HCT116 (cell line): ENCODE results near the gene TJP1. TPM values are rescaled to one million over a fixed set of nuclear protein-coding genes. Genes with fewer than 3 reads are reported as not detected.

Experiments used
- ATAC-seq: fragments of 200-7000 bp; cut with Tn5 transposase; 2 replicates; pipeline ENCODE4 v1.9.1; 2020; ENCODE audit warnings: mild to moderate bottlenecking, moderate library complexity
- BruUV-seq: library from RNA; stranded (reverse); fragments of 400-500 nt; replicated peaks from 2 replicates; lab custom pipeline; 2021; lab: Mats Ljungman, UMichigan
- CTCF ChIA-PET: fragments of 300-600 bp; sonication (Branson Sonifier 250); formaldehyde crosslinking; loops from one replicate; lab custom pipeline; 2021; ENCODE audit warnings: antibody characterized with exemption; lab: Charles Lee
- POLR2A ChIA-PET: fragments of 300-600, 350-600 bp; sonication (Branson Sonifier 250); formaldehyde crosslinking; loops from one replicate; lab custom pipeline; 2021; ENCODE audit warnings: antibody characterized with exemption; lab: Charles Lee
- RAD21 ChIA-PET, 2 experiments: fragments of 300-600 bp; sonication (Branson Sonifier 250); formaldehyde crosslinking; loops; one replicate each; lab custom pipeline; 2023; ENCODE audit warnings: low total read pairs in 2 of 2; ENCODE audit not compliant: uncharacterized antibody in 2 of 2, unreplicated experiment in 2 of 2, low non-redundant PET in 1 of 2; lab: Charles Lee
- DNase-seq: peaks from one replicate; pipeline ENCODE4 v3.0.0-alpha.2; 2010; ENCODE audit warnings: low read depth, low spot score
- H2AFZ ChIP-seq: fragments of 200-600 bp; shearing (Covaris generic), sonication (generic); 2 replicates; pipeline ENCODE4 v1.6.1; 2017; ENCODE audit warnings: low read depth, mixed run types, mixed read lengths, antibody characterized with exemption, low read length; ENCODE audit not compliant: poor library complexity, severe bottlenecking
- H3K27ac ChIP-seq: 2 replicates; pipeline ENCODE4 v1.5.1; 2012; ENCODE audit warnings: low read depth, low read length
- H3K27me3 ChIP-seq: fragments of 200-600 bp; sonication (generic); 2 replicates; pipeline ENCODE4 v1.6.1; 2016; ENCODE audit warnings: mixed run types, low read length, mixed read lengths; ENCODE audit not compliant: insufficient read depth
- H3K36me3 ChIP-seq, 2 experiments: fragments of 200-500 bp in 1 of 2; fragments of 200-600 bp in 1 of 2; sonication (Bioruptor generic) in 1 of 2; sonication (generic) in 1 of 2; 2 replicates each; pipeline versions ENCODE4 v1.5.1 to v1.6.1; 2014 to 2016; ENCODE audit warnings: low read length in 2 of 2, inconsistent platforms in 1 of 2, mixed read lengths in 1 of 2, mixed run types in 1 of 2; ENCODE audit not compliant: insufficient read depth in 2 of 2, control insufficient read depth in 1 of 2
- H3K4me1 ChIP-seq, 2 experiments: fragments of 200-600 bp in 1 of 2; sonication (generic) in 1 of 2; 2 replicates each; pipeline versions ENCODE4 v1.5.1 to v1.6.1; 2012 to 2017; ENCODE audit warnings: low read length in 2 of 2, inconsistent platforms in 1 of 2, mild to moderate bottlenecking in 1 of 2, mixed read lengths in 1 of 2, mixed run types in 1 of 2, moderate library complexity in 1 of 2; ENCODE audit not compliant: insufficient read depth in 2 of 2, control insufficient read depth in 1 of 2
- H3K4me2 ChIP-seq: fragments of 200-600 bp; sonication (generic); 2 replicates; pipeline ENCODE4 v1.6.1; 2017; ENCODE audit warnings: mixed run types, low read length, mixed read lengths
- H3K4me3 ChIP-seq, 2 experiments: fragments of 200-600 bp in 1 of 2; sonication (generic) in 1 of 2; replicated peaks in 1 of 2; 2 replicates each; pipeline ENCODE4 v1.5.1; 2011 to 2016; ENCODE audit warnings: low read length in 2 of 2, control low read depth in 1 of 2, low read depth in 1 of 2, mild to moderate bottlenecking in 1 of 2, mixed read lengths in 1 of 2, mixed run types in 1 of 2
- H3K79me2 ChIP-seq: fragments of 200-600 bp; sonication (generic); 2 replicates; pipeline ENCODE4 v1.6.1; 2017; ENCODE audit warnings: mild to moderate bottlenecking, mixed run types, low read length, moderate library complexity, mixed read lengths; ENCODE audit not compliant: insufficient read depth
- H3K9ac ChIP-seq: fragments of 200-600 bp; sonication (generic); 2 replicates; pipeline ENCODE4 v1.6.1; 2016; ENCODE audit warnings: low read length, mixed read lengths
- H3K9me2 ChIP-seq: fragments of 200-600 bp; sonication (generic), shearing (Covaris generic); 2 replicates; pipeline ENCODE4 v1.6.1; 2017; ENCODE audit warnings: mixed run types, mild to moderate bottlenecking, moderate library complexity; ENCODE audit not compliant: insufficient read depth
- H3K9me3 ChIP-seq, 2 experiments: fragments of 200-500 bp in 1 of 2; fragments of 200-600 bp in 1 of 2; sonication (Bioruptor generic) in 1 of 2; sonication (generic) in 1 of 2; 2 replicates each; pipeline ENCODE4 v1.6.1; 2014 to 2017; ENCODE audit warnings: low read length in 2 of 2, mixed read lengths in 2 of 2, inconsistent platforms in 1 of 2, low read depth in 1 of 2, mild to moderate bottlenecking in 1 of 2, mixed run types in 1 of 2, moderate library complexity in 1 of 2; ENCODE audit not compliant: control insufficient read depth in 1 of 2, insufficient read depth in 1 of 2
- H4K20me1 ChIP-seq: fragments of 200-600 bp; sonication (generic), shearing (Covaris generic); 2 replicates; pipeline ENCODE4 v1.6.1; 2017; ENCODE audit warnings: mixed run types, mild to moderate bottlenecking, moderate library complexity; ENCODE audit not compliant: insufficient read depth
- ATF3 ChIP-seq: IDR thresholded peaks from 2 replicates; pipeline ENCODE4 v1.6.1; 2012
- CBX3 ChIP-seq: IDR thresholded peaks from 2 replicates; pipeline ENCODE4 v1.6.1; 2012; ENCODE audit warnings: low read depth
- CEBPB ChIP-seq: IDR thresholded peaks from 2 replicates; pipeline ENCODE4 v1.6.1; 2012; ENCODE audit warnings: low read depth
- CTCF ChIP-seq, 3 experiments: fragments of 200-600 bp in 1 of 3; sonication (generic) in 1 of 3; IDR thresholded peaks in 2 of 3; conservative IDR thresholded peaks in 1 of 3; 2 replicates each; pipeline ENCODE4 v1.5.1; 2012 to 2017; ENCODE audit warnings: low read depth in 2 of 3, low read length in 2 of 3, antibody characterized with exemption in 1 of 3, borderline replicate concordance in 1 of 3, control low read depth in 1 of 3, mild to moderate bottlenecking in 1 of 3, mixed read lengths in 1 of 3, mixed run types in 1 of 3, moderate library complexity in 1 of 3; ENCODE audit not compliant: insufficient read depth in 1 of 3
- ELF1 ChIP-seq: IDR thresholded peaks from 2 replicates; pipeline ENCODE4 v1.6.1; 2012; ENCODE audit warnings: low read depth, borderline replicate concordance
- FOSL1 ChIP-seq: IDR thresholded peaks from 2 replicates; pipeline ENCODE4 v1.6.1; 2012; ENCODE audit warnings: low read depth
- JUND ChIP-seq: IDR thresholded peaks from 2 replicates; pipeline ENCODE4 v1.6.1; 2012
- POLR2AphosphoS5 ChIP-seq: IDR thresholded peaks from 2 replicates; pipeline ENCODE4 v1.6.1; 2011; ENCODE audit warnings: mild to moderate bottlenecking, low read depth, low read length, moderate library complexity
- RAD21 ChIP-seq: IDR thresholded peaks from 2 replicates; pipeline ENCODE4 v1.6.1; 2012; ENCODE audit warnings: low read depth, mild to moderate bottlenecking
- SRF ChIP-seq: IDR thresholded peaks from 2 replicates; pipeline ENCODE4 v1.6.1; 2012; ENCODE audit warnings: low read depth
- YY1 ChIP-seq: IDR thresholded peaks from 2 replicates; pipeline ENCODE4 v1.6.1; 2011; ENCODE audit warnings: low read length, low read depth, moderate library complexity, mild to moderate bottlenecking; ENCODE audit not compliant: insufficient replicate concordance; ENCODE audit errors: extremely low read depth
- ZNF274 ChIP-seq: fragments of 200-500 bp; sonication (Bioruptor generic); IDR thresholded peaks from 2 replicates; pipeline ENCODE4 v1.6.1; 2014; ENCODE audit warnings: mild to moderate bottlenecking, low read depth, low read length, inconsistent platforms
- intact Hi-C: fragments of 100-400 bp; cut with micrococcal nuclease; formaldehyde crosslinking; loops from 2 replicates; pipeline ENCODE4 v1.10.0; 2022
- total RNA-seq: library from RNA; stranded (reverse); gene quantifications from one replicate; pipeline ENCODE4 v1.2.1, GENCODE V29; 2021; ENCODE audit not compliant: unreplicated experiment

TJP1 gene
- total RNA-seq, 1 experiment from 2014 or later, result 83.6 TPM

GRCh38 chr15:29681166-29681845, 141.0 kb downstream of the TJP1 start:
- no peaks in the 10 kb centered on the region for H3K36me3 ChIP-seq
- intact Hi-C loops, result no loop called here

More at GRCh38 chr15:29681166-29681845, 141.0 kb downstream of the TJP1 start:
- Histone ChIP-seq H3K79me2 (no peaks in the 10 kb centered on the region), H3K9me2 (no peaks in the 10 kb centered on the region), H3K4me3 (no peak overlapping the region), H3K9ac (no peak overlapping the region), H2AFZ (no peak overlapping the region), H3K4me1 (no peaks in the 10 kb centered on the region), H3K4me2 (no peak overlapping the region), H3K9me3 (no peaks in the 10 kb centered on the region), H3K27ac (no peak overlapping the region), H3K27me3 (no peaks in the 10 kb centered on the region), H4K20me1 (no peaks in the 10 kb centered on the region)
- ChIA-PET POLR2A (no interaction called here), RAD21 (no interaction called here), CTCF (no interaction called here)
- BruUV-seq, result no TSS peak
- DNase-seq (no peak), ATAC-seq (no peak)
- TF ChIP-seq CEBPB, result no peak
- no peak for TF ChIP-seq SRF
- TF ChIP-seq RAD21, result no peak
- no peak for TF ChIP-seq ATF3
- no peak for TF ChIP-seq YY1
- no peak for TF ChIP-seq ELF1
- no peak for TF ChIP-seq POLR2AphosphoS5
- TF ChIP-seq CTCF (IDR thresholded peaks at IDR 0.05 in 2 of 3, conservative IDR thresholded peaks at IDR 0.05 in 1 of 3; ENCODE audit: borderline replicate concordance in 1 of 3, insufficient read depth in 1 of 3, low read depth in 2 of 3, low read length in 2 of 3), result no peak
- TF ChIP-seq FOSL1, result no peak
- TF ChIP-seq CBX3, result no peak
- no peak for TF ChIP-seq ZNF274
- no peak for TF ChIP-seq JUND
